ENCODE measurements around the gene GCKR.
"Not testable (repeated sequence)": the region's sequence is repeated elsewhere in the genome, so short reads cannot be mapped to it uniquely, and the experiment has no call there.

GCKR gene

GRCh38 chr2:27551514-27551913 is 54.9 kb downstream of the GCKR start:
- TF ChIP-seq, protein P1, sequence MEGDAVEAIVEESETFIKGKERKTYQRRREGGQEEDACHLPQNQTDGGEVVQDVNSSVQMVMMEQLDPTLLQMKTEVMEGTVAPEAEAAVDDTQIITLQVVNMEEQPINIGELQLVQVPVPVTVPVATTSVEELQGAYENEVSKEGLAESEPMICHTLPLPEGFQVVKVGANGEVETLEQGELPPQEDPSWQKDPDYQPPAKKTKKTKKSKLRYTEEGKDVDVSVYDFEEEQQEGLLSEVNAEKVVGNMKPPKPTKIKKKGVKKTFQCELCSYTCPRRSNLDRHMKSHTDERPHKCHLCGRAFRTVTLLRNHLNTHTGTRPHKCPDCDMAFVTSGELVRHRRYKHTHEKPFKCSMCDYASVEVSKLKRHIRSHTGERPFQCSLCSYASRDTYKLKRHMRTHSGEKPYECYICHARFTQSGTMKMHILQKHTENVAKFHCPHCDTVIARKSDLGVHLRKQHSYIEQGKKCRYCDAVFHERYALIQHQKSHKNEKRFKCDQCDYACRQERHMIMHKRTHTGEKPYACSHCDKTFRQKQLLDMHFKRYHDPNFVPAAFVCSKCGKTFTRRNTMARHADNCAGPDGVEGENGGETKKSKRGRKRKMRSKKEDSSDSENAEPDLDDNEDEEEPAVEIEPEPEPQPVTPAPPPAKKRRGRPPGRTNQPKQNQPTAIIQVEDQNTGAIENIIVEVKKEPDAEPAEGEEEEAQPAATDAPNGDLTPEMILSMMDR (conservative IDR thresholded peaks at IDR 0.05; ENCODE audit: low read depth, low read length), result no peak
- no peak overlapping the region for H3K4me3 ChIP-seq (ENCODE audit: low read depth, low read length)
- DNase-seq (ENCODE audit: low read depth), result no peak

DNA sequence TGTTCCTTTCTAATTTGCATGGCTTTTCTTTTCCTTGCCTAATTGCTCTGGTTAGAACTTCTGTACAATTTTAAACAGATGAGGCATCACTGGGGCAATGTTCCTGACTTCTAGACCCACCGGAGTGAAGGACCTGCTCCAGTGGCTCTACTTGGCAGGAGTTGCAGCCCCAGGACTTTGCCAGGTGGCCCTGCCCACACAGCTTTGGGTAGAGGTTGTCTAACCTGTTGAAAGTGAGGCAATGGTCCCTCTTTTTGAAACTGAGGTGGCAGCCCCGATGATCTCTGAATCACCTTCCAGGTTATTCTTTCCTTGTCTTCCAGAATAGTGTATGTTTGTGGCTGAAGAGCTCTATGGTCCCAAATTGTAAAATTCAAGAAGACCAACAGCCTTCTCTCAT is 56.3 kb downstream of the GCKR start:
- TF ChIP-seq, protein P1 (conservative IDR thresholded peaks at IDR 0.05; ENCODE audit: low read depth, low read length), result no peak
- H3K4me3 ChIP-seq (ENCODE audit: low read depth, low read length), result no peak overlapping the region
- no peak for DNase-seq (ENCODE audit: low read depth)

GRCh38 chr2:27554451-27554850 is 57.8 kb downstream of the GCKR start:
- H3K4me3 ChIP-seq (ENCODE audit: low read depth, low read length); DNase-seq (ENCODE audit: low read depth): not testable (repeated sequence)

DNA sequence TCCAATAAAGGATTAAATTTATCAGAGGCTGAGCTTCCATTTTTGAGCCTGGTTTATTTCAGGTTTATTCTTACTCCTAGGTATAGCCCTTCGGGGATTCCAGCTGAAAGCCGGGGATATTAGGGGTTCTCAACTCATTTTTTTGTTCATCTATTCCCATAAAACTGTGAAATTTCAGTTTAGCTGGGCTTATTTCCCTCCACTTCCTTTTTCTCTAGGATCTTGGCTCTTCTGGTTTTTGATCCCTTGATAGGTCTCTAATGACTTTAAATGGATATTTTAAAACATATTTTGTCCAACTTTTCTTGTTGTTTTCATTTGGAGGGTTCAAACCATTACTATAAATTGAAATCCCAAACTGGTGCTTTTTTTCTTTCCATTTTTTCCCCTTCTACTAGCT is 62.6 kb downstream of the GCKR start:
- no peak overlapping the region for H3K4me3 ChIP-seq (ENCODE audit: low read depth, low read length)
- DNase-seq (ENCODE audit: low read depth), result no peak
- TF ChIP-seq, protein P1 (conservative IDR thresholded peaks at IDR 0.05; ENCODE audit: low read depth, low read length), result no peak

GRCh38 chr2:27561060-27561459 is 64.4 kb downstream of the GCKR start:
- TF ChIP-seq, protein P1 (conservative IDR thresholded peaks at IDR 0.05; ENCODE audit: low read depth, low read length), result no peak
- DNase-seq (ENCODE audit: low read depth), result no peak
- no peak overlapping the region for H3K4me3 ChIP-seq (ENCODE audit: low read depth, low read length)

DNA sequence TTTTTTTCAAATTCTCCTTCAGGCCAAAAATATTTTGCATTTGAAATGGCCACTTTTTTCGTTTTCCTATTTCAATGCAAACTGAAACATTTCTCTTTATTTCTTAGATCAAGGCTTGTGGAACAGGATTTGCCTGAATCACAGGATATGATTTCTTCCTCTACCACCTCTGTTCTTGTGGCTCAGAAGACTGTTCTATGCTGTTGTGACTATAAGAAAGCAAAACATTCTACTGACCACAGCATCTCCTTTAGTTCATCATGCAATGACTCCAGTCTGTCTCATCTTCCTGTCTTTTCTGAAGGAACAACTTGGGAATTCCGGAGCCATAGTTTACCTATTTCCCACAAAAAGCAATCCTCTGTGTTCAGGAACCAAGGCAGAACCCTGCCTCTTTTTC is 70.0 kb downstream of the GCKR start:
- peak; percentile 49 for DNase-seq (ENCODE audit: low read depth)
- TF ChIP-seq, protein P1 (conservative IDR thresholded peaks at IDR 0.05; ENCODE audit: low read depth, low read length), result no peak
- no peak overlapping the region for H3K4me3 ChIP-seq (ENCODE audit: low read depth, low read length)

- DNase-seq (ENCODE audit: low read depth), result no peak
- TF ChIP-seq, protein P1 (conservative IDR thresholded peaks at IDR 0.05; ENCODE audit: low read depth, low read length), result no peak
- no peak overlapping the region for H3K4me3 ChIP-seq (ENCODE audit: low read depth, low read length)
Measured at GRCh38 chr2:27569398-27569797, 72.8 kb downstream of the GCKR start.

DNA sequence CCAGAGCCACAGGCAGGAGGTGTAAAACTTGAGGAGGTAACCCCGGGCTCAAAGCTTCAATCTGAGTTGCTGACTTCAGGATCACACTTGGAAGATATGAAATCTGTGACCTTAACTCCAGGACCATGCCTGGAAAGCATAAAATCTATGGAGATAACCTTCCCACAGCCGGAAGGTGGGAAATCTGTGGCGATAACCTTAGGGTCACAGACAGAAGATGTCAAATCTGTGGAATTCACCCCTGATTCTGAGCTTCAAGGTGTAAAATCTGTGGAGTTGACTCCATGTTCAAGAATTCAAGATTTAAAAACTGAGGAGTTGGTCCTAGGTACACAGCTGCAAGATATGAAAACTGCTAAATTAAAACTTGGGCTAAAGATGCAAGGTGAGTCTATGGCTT is 74.6 kb downstream of the GCKR start:
- no peak for DNase-seq (ENCODE audit: low read depth)
- TF ChIP-seq, protein P1 (conservative IDR thresholded peaks at IDR 0.05; ENCODE audit: low read depth, low read length), result no peak
- no peak overlapping the region for H3K4me3 ChIP-seq (ENCODE audit: low read depth, low read length)

All from choroid plexus epithelial cell (primary cell).